ENCODE data around the gene SPACA4.
"Not testable (repeated sequence)": the region's sequence is repeated elsewhere in the genome, so short reads cannot be mapped to it uniquely, and the experiment has no call there.

DNA sequence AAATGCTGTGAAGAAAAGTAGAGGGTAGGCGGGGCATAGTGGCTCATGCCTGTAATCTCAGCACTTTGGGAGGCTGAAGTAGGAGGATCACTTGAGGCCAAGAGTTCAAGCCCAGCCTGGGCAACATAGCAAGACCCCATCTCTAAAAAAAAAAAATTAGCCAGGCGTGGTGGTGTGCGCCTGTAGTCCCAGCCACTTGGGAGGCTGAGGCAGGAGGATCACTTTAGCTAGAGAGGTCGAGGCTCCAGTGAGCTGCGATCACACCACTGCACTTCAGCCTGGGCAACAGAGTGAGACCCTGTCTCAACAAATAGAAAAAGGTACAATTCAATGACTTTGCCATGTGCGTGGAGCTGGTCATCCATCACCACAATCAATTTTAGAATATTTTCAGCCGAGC lies 28.6 kb upstream of the SPACA4 start:
- TF ChIP-seq ELF4 (IDR thresholded peaks at IDR 0.05); NFRKB (IDR thresholded peaks at IDR 0.05); BHLHE40 (IDR thresholded peaks at IDR 0.05; ENCODE audit: borderline replicate concordance); SUZ12 (IDR thresholded peaks at IDR 0.05); FOXA1 (IDR thresholded peaks at IDR 0.05); SP1 (IDR thresholded peaks at IDR 0.05); CTBP1 (IDR thresholded peaks at IDR 0.05; ENCODE audit: borderline replicate concordance); HDGF (IDR thresholded peaks at IDR 0.05; ENCODE audit: borderline replicate concordance); LEF1 (IDR thresholded peaks at IDR 0.05; ENCODE audit: borderline replicate concordance); ZNF384 (IDR thresholded peaks at IDR 0.05); FOXK2 (IDR thresholded peaks at IDR 0.05); FOXM1 (IDR thresholded peaks at IDR 0.05; ENCODE audit: borderline replicate concordance): not testable (repeated sequence)
- TF ChIP-seq, protein P1, sequence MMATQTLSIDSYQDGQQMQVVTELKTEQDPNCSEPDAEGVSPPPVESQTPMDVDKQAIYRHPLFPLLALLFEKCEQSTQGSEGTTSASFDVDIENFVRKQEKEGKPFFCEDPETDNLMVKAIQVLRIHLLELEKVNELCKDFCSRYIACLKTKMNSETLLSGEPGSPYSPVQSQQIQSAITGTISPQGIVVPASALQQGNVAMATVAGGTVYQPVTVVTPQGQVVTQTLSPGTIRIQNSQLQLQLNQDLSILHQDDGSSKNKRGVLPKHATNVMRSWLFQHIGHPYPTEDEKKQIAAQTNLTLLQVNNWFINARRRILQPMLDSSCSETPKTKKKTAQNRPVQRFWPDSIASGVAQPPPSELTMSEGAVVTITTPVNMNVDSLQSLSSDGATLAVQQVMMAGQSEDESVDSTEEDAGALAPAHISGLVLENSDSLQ (IDR thresholded peaks at IDR 0.05), result not testable (repeated sequence)

All from HEK293T (cell line).